GM19455 (cell line): ENCODE data around the gene XAB2.

Experiments
- ATAC-seq: cut with Tn5 transposase; IDR thresholded peaks from one replicate; pipeline ENCODE4 v1.9.1; 2021; ENCODE audit not compliant: unreplicated experiment

XAB2 gene

DNA sequence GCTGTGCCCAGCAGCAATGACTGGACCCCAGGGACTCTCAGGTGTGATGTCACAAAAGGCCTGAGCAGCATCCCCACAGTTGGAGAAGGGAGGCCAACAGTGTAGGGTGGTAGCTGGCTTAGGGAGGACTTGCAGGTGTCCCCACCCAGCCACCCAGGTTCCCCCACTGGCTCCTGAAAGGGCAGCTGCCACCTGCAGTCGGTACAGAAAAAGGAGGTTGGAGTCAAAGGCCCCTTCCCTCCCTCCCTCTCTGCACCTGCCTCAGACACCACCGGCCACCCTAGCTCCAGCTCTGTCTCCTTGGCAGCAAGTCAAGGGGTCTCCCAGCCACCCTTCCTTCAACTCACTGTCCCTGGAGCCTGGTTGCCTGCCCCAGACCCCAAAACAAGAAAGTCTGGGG, 4.4 kb upstream of the XAB2 start, which contains the start of gene PCP2:
PCP2 (minus strand) TSS at position 22 of the 400 bp plus-strand sequence. CDS start 262 bp downstream, outside the sequence.
- ATAC-seq: no peak

DNA sequence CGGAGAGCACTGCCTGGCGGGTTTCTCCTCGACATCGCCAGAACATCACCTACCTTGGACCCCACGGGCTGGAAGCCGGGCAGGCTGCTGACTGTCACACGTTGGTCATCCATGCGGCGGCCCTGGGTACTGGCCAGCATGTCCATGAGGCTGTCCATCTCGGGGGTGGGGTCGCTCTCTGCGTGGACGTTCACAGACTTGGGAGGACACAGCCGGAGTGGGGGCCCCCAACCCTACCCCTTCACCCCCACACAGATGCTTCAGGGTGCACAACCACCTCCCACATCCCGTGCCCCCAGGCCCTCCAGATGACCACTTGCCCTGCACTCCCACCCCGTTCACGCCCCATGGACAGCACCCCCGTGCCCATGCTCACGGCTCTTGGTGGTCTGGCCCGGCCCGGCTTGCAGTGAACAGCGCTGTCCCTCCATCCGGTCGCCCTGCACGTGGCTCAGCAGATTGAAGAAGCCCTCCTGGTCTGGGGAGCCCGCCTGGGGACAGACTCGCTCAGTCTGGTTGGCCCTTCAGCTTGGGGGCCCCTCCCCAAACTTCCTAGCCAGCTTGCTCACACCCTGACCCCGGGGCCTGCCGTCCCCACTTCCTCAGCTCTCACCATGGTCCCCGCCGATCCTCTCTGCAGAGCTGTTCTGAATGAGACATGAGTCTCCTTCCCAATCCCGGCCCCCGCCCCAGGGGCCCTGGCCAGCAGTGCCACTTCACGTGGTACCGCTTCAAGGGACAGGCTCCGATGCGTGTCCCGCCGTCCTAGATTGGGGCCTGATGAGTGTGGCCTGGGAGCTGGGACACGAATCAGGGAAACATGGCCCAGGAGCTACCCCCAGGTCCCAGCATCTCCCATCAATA, 3.2 kb upstream of the XAB2 start:
- ATAC-seq: no peak

DNA sequence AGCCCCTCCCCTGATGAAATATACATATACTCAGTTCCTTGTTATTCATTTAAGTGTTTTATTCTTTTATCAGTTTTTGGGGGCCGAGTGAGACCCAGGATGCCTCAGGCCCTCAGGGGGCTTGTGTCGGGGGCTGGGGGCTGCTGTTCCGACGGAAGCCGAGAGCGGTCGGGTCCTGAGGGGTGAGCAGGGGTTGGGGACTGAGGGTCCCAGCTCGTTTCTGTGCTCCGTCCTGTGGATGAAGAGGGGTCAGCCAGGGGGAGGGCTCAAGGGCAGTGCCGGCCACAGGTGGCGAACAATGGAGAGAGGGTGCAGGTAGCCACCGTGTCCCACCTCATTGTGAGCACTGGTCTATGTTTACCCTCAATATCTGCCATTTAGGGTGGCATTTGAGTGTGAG, 2.2 kb upstream of the XAB2 start:
- ATAC-seq: no peak

DNA sequence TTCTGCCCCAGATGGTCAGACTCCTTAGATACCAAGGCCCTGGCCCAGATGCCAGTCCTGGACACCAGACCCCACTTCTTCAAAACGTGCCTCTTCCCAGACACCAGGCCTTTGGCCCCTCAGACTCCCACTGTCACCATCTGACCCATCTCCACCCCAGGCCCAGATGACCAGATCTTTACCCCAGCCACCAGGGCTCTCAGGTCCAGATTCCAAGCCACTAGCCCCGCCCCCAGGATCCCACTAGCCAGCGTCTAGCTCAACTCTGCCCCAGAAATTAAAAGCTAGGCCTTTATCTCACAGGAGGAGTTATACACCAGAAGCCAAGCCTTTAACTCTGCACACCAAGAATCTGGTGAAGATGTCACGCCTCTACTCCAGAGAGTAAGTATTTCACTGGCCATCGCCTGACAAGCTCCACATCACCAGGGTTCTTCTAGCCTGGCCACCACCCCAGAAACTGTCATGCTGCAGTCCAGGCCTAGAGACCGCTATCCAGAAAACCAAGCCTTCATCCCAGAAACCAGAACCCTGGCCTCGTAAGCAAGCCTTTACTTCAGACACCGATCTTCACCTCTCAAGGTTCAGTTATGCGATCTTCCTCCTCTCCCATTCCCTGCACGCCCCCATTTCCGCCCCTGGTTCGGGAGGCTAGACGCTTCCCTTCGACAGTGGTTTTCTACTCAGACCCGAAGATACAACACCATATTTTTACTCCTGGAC, 595 bp downstream of the XAB2 start:
- ATAC-seq: no peak

DNA sequence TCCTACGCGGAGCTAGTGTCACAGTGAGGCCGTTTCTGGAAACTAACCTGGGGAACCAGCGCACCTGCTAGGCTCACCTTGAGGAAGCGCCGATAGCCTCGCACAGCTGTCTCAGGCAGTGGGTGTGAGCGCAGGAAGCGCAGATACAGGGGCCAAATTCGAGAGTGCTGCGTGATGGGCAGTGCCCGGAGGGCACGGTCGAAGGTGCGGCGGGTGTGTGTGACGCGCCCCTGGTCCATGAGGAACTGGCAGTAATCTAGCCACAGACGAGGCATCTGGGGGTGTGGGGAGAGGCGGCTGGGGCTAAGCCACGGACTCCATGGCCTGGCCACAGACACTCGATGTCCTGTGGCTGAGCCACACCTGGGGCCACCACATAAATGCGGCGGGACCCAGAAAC, 2.2 kb downstream of the XAB2 start:
- ATAC-seq: no peak

DNA sequence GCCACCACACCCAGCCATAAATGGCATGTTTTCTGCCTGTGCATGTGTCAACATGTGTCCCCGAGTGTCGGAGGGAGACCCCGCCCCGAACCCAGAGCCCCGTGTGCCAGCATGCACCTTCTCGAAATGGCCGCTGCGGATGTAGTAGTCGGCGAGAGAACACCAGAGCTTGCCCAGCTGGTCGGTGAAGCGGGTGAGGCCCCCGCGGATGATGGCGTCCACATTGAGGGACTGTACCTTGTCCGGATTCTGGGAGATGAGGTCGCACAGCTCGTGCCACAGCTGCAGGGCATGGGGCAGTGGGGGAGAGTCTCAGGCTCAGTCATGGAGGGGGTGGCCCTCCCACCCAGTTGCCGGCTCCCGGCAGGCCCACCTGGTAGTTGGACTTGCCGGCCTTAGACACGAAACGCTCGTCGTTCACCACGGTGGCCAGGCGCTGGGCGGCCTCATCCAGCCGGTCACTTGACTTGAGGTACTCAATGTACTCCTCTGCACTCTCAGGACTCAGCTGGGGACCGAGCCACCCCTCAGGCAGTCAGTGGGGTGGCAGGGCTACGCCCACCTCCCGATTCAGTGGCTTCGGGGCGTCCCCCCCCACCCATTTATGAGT, 3.5 kb downstream of the XAB2 start:
- ATAC-seq: no peak

DNA sequence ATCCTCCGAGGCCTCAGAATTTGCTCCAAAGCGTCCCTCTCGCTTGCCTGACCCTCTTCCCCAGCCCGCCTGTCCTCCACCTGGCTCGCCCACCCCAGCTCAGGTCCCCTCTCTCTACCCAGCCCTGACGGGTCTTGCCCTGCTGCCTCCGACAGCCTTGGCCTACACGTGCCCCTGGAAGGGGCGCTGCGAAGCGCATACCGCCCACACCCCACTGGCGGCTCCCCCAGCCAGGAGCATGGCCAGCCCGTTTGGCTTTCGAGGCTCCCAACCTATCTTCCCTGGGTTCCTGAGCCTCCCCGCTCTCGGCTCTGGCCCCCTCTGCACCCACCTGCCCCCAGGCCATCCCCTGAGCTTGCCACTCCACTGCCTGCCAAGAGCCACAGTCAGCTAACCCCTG, 4.5 kb downstream of the XAB2 start:
- ATAC-seq: no peak

DNA sequence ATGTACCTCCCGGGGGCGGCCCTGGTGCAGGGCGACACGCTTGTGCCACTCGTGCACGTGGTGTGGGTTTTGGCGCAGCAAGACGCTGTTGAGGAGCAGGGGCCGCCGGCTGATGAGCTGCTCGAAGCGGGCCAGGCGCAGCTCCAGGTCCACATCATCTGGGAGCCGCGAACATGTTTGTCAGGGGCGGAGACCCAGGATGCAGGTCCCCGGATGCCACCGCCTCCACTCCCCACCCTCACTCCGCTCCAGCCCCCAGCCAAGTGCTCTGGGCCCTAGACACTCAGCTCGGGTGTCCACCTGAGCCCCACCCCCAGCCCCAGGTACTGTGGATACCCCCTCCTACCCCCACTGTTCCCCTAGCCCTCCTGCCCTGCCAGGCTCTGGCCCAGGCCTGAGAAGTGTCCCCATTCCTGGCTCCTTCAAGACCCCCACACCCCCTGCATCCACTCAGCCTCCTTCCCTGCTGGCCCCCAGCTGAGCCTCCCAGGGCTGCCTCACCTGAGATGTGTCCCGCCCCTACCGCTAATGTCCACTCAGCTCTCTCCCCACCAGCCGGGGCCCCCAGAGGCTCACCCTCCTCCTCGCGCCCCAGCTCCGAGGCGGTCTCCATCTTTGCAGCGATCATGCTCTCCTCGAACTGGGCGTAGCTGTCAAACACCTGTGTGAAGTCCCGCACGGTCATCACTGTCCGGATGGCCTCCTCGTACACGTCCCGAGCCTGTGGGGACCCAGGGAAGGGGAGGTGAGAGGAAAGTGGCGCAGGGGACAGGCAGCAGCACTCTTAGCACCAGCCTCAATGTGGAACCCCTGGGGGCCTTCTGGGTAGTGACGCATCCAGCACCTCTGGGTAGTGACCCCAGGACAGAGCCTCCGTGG, 5.4 kb downstream of the XAB2 start:
- ATAC-seq: no peak

DNA sequence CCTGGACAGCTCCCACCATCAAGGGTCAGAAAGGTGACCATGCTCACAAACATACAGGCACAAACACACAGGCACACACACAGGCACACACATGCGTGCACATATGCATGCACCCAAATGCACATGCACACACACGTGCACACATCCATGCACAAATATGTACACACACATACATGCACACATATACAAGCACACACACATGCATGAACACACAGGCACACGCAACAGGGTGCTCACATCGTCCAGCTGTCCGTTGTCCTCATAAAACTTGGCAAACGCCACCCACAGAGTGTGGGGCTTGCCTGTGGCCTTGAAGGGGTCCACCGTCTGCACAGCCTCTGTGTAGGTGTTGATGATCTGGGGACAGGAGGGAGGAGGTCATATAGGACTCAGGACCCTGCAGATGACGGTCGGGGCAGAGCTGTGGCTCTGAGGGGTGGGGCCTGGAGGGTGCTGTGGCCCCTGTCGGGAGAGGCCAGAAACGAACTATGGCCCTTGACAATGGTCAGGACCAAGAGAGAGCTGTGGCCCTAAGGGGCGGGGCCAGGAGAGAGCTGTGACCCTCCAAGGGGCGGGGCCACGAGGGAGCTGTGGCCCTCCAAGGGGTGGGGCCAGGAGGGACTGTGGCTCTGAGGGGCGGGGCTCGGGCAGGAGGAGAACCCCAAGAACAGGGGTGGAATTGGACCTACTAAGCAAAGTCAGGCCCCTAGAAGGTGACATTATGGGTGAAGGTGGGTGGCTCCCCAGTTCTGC, 6.2 kb downstream of the XAB2 start:
- ATAC-seq: no peak

DNA sequence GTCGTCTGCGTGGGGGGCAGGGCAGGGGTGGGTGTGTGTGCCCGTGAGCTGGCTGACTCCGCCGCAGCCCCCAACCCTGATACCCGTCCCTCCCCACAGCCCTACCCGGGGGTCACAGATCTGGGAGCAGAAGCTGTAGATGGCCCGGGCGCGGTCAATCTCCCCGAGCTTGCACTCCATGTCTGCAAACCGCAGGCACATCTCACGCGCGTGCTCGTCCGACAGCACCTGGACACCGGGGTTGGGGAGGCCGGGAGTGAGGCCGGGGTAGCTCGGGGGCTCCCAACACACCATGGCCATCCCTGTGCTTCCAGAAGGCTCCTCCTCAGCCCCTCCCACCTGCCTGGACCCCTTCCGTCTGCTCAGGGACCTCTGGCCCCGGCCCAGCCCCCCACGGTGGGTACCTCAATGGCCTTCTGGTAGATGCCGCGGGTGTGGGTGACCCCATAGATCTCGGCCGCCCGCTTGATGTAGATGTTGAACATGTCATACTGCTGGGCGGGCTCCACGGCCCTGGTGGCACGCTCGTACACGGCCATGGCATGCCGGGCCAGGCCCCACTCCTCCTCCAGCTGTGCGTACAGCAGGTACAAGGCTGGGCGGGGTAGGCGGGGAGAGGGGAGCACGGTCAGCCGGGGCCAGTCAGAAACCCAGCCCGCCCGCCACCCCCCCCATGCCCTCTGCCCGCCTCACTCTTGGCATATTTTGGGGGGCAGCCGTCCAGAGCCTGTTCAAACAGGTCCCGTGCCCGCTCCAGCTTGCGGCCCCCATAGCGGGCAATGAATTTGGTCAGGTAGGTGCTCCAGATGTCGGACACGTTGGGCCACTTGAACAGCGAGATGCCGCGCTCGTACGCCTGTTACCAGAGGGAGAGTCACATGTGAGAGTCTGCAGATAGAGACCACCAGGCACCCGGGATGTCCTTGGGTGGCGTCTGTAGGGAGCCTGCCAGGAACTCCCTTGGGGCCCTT, 8.6 kb downstream of the XAB2 start:
- no peak for ATAC-seq

DNA sequence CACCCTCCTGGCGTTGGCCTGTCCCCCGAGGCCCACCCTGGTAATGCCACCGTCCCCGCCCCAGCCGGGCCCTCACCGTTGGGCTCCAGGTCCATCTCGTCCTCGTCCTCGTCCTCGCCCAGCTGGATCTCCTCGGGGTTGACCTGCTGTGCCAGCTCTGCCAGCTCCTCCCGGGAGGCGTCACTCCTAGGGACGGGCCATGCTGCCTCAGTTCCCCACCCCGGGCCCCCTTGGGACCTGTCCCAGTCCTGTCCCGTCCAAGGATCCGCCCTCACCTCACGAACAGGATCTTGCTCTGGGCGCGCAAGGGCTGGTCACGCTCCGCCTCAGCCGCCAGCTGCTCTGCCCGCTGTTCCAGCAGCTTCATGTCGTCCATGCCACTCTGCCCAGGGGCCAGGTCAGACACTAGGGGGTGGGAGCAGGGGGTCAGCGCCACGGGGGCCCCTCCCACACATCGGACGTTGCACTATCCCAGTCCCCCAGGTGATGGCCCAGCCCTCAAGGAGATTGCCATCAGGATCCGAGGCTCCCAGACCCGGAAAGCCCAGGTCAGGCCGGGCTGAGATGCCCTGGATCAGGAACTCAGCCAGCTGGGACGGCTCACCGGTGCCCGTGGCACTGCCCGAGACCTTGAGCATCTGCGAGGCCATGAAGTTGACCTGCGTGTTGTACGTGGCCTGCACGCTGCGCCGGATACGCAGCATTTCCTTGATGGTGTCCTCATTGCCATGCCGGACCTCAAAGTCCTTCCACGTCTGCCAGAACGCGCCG, 9.5 kb downstream of the XAB2 start:
- ATAC-seq: no peak

DNA sequence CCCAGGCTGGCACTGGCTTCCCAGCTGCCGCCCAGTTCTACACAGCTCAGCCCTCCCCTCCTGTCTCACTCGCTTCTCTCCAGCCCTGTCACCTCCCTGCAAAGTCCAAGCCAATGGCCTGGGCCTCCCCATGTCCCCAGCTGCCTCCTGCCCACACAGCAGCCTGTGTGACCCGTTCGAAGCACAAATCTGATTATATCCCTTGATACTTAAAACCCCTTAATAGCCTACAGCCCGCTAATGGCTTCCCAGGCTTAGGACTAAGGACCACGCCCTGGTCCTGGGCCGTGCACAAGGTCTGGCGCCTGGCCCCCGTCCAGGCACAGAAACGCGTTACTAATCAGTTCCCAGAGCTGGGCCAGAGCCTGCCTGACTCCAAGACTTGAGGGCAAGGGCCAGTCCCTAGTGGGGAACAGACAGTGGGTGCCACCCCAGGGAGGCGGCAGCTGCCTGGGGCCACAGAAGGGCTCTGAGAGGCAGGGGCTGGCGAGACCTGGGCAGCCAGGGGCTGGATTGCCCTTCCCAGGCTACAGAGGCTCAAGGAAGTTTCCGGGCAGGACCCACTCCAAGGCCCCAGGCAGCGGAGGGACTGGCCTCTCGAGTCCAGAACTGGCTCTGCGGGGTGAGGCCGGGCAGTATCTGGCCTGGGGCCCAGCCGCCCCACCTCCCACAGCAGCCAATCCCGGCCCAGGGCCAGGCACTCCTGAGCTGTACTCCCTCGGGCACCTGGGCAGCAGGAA, 10.4 kb downstream of the XAB2 start:
- no peak for ATAC-seq

DNA sequence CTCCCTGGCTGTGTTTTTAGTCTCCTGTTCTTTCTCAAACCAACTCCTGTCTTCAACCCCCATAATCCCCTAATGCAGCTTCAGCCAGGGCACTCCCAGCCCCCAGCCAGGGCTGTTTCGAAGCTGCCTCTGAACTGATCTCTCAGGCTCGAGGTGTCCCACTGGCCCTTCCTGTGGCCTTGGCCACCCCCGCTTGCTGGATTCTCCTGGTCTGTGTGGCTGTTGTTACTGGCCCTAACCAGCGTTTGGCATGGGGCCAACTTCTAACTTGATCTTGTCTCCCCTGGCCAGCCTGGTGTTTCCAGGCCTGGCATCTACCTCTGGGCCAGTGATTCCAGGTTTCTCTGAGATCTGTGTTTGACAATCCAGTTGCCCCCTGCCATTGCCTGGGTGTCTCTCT, 11.0 kb downstream of the XAB2 start:
- ATAC-seq: no peak

DNA sequence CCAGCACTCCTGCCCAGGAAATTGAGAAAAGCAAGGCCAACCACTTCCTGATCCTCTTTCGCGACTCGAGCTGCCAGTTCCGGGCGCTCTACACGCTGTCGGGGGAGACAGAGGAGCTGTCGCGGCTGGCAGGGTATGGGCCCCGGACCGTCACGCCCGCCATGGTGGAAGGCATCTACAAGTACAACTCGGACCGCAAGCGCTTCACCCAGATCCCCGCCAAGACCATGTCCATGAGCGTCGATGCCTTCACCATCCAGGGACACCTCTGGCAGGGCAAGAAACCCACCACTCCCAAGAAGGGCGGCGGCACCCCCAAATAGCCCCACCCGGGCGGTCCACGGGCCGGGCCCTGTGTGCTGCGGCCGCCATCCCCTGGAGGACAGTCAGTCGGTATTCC, 11.6 kb downstream of the XAB2 start:
- ATAC-seq: no peak

DNA sequence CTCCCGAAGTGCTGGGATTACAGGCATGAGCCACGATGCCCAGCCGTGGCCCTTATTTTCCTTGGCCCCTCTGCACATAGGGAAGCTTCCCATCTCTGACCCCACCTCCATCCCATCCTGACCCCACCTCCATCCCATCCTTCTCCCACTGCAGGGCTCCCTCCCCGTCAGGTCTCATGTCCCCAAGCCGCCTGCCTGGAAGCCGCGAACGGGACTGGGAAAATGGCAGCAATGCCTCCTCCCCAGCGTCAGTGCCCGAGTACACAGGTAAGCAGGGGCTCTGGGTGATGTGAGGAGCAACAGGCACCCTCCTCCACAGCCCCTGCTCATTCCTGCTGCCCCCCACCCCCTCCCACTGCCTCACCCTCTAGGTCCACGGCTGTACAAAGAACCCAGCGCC, 12.2 kb downstream of the XAB2 start:
- ATAC-seq: no peak

DNA sequence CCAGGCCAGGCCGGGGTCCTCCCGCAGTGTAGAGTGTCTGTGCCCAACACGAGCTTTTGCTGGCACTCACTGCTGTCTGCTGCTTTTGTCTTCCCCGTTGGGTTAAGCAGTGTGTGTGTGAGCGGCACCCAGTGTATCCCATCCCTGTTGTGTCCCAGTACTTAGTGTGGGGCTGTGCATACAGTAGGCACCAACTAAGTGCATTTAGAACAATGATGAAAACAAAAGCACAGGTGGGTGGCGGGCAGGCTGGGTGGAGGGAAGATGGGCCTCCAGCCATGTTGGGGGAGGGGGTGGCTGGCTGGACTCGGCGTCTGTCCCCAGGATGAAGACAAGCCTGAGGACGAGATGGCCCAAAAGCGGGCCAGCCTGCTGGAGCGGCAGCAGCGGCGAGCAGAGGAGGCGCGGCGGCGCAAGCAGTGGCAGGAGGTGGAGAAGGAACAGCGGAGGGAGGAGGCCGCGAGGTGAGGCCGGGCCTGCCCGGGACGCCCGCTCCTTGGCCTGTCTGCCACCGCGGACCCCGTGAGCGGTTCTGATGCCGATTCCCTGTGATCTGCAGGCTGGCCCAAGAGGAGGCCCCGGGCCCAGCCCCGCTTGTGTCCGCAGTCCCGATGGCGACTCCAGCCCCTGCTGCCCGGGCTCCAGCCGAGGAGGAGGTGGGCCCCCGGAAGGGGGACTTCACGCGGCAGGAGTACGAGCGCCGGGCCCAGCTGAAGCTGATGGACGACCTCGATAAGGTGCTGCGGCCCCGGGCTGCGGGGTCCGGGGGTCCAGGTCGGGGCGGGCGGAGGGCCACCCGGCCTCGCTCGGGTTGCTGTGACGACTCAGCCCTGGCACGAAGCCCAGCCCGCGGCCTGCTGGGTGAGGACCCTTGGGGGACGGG, 14.2 kb downstream of the XAB2 start:
- ATAC-seq: no peak
